Measurements from ENCODE around the gene C1QBP. TPM values are rescaled to one million over a fixed set of nuclear protein-coding genes. Genes with fewer than 3 reads are reported as not detected.

C1QBP gene
- total and polyA plus RNA-seq, 7 donors: 59.8 to 204 (median 94.3) TPM

GRCh38 chr17:5464717-5465507 lies 26.0 kb upstream of the C1QBP start:
- Histone ChIP-seq H3K9me3 (no peaks in the 10 kb centered on the region), H3K27ac (no peak overlapping the region), H3K4me1 (peaks cover 0 to 25% (median 19%) of the 10 kb centered on the region in 4 donors), H3K4me3 (no peak overlapping the region), H3K36me3 (peaks cover 0 to 21% (median 3%) of the 10 kb centered on the region in 4 donors), H3K27me3 (no peaks in the 10 kb centered on the region)
- intact Hi-C loops (cut with DNase I): no loop called here
- no peak for DNase-seq
- 89 to 90% methylated on average over 10 of the region's 10 CpGs for WGBS, 2 donors
- TF ChIP-seq POLR2A (IDR thresholded peaks at IDR 0.05) (no peak), EP300 (IDR thresholded peaks at IDR 0.05) (no peak), CTCF (IDR thresholded peaks at IDR 0.05) (no peak), POLR2AphosphoS5 (IDR thresholded peaks at IDR 0.05) (no peak)

- intact Hi-C loops (cut with DNase I): no loop called here
- no peaks in the 10 kb centered on the region for H3K9me3 ChIP-seq
- no peak for DNase-seq
- H3K27me3 ChIP-seq: no peaks in the 10 kb centered on the region
- no peak overlapping the region for H3K27ac ChIP-seq
- peaks cover 11 to 84% (median 40%) of the 10 kb centered on the region in 4 donors for H3K36me3 ChIP-seq
- H3K4me1 ChIP-seq: no peaks in the 10 kb centered on the region
- no peak overlapping the region for H3K4me3 ChIP-seq
- 92 to 95% methylated on average over 8 of the region's 8 CpGs for WGBS, 2 donors
- TF ChIP-seq EP300 (IDR thresholded peaks at IDR 0.05): no peak
- no peak for TF ChIP-seq CTCF (IDR thresholded peaks at IDR 0.05)
- no peak for TF ChIP-seq POLR2AphosphoS5 (IDR thresholded peaks at IDR 0.05)
- TF ChIP-seq POLR2A (IDR thresholded peaks at IDR 0.05): no peak
Measured at GRCh38 chr17:5446786-5447185, 7.8 kb upstream of the C1QBP start.

GRCh38 chr17:5444209-5444608 lies 5.3 kb upstream of the C1QBP start:
- Histone ChIP-seq H3K36me3 (peaks cover 6 to 59% (median 29%) of the 10 kb centered on the region in 4 donors), H3K4me3 (no peak overlapping the region), H3K9me3 (no peaks in the 10 kb centered on the region), H3K27me3 (no peaks in the 10 kb centered on the region), H3K4me1 (peaks cover 0 to 6% (median 5%) of the 10 kb centered on the region in 4 donors), H3K27ac (no peak overlapping the region)
- WGBS, 2 donors: 95 to 96% methylated on average over 22 of the region's 22 CpGs
- TF ChIP-seq CTCF (IDR thresholded peaks at IDR 0.05): no peak
- TF ChIP-seq POLR2AphosphoS5 (IDR thresholded peaks at IDR 0.05): no peak
- no peak for TF ChIP-seq EP300 (IDR thresholded peaks at IDR 0.05)
- no peak for TF ChIP-seq POLR2A (IDR thresholded peaks at IDR 0.05)
- intact Hi-C loops (cut with DNase I): no loop called here
- DNase-seq: no peak

GRCh38 chr17:5443728-5444127 lies 4.8 kb upstream of the C1QBP start:
- Histone ChIP-seq H3K36me3 (peaks cover 6 to 55% (median 29%) of the 10 kb centered on the region in 4 donors), H3K9me3 (no peaks in the 10 kb centered on the region), H3K4me3 (no peak overlapping the region), H3K27me3 (no peaks in the 10 kb centered on the region), H3K27ac (no peak overlapping the region), H3K4me1 (peaks cover 0 to 8% (median 6%) of the 10 kb centered on the region in 4 donors)
- WGBS, 2 donors: 96 to 98% methylated on average over 6 of the region's 6 CpGs
- TF ChIP-seq POLR2A (IDR thresholded peaks at IDR 0.05): no peak
- no peak for TF ChIP-seq POLR2AphosphoS5 (IDR thresholded peaks at IDR 0.05)
- intact Hi-C loops (cut with DNase I): no loop called here
- DNase-seq: no peak

GRCh38 chr17:5439446-5439764 lies 450 bp upstream of the C1QBP start:
- Histone ChIP-seq H3K9me3 (no peaks in the 10 kb centered on the region), H3K27me3 (no peaks in the 10 kb centered on the region), H3K4me1 (peaks cover 0 to 23% (median 18%) of the 10 kb centered on the region in 4 donors), H3K4me3 (peak overlapping the region; percentile 50 to 88 (median 75)), H3K27ac (peak overlapping the region; percentile 66 to 83 (median 80)), H3K36me3 (peaks cover 10 to 48% (median 21%) of the 10 kb centered on the region in 4 donors)
- no peak for DNase-seq
- TF ChIP-seq EP300 (IDR thresholded peaks at IDR 0.05) (no peak), CTCF (IDR thresholded peaks at IDR 0.05) (peak in 1 of 4 experiments; percentile 4)
- WGBS, 2 donors: 0 to 23% methylated on average over 1 of the region's 1 CpG
- intact Hi-C loops (cut with DNase I): loop anchor here (5.0 kb wide), 4 partner anchors 33 to 192 kb away; partner anchors contain the start of genes DERL2, MIS12 and RABEP1
